Stimulated activated CD8-positive, alpha-beta memory T cell treated with anti-CD3 and anti-CD28 coated beads, Interleukin-15, amount 100 ng/mL, for 1 hour (primary cell): ENCODE results near the gene SLC12A3.

Experiments used
- DNase-seq: peaks from one replicate; pipeline ENCODE4 v3.0.0-alpha.2; 2020; ENCODE audit warnings: low read depth

Gene SLC12A3, protein sequence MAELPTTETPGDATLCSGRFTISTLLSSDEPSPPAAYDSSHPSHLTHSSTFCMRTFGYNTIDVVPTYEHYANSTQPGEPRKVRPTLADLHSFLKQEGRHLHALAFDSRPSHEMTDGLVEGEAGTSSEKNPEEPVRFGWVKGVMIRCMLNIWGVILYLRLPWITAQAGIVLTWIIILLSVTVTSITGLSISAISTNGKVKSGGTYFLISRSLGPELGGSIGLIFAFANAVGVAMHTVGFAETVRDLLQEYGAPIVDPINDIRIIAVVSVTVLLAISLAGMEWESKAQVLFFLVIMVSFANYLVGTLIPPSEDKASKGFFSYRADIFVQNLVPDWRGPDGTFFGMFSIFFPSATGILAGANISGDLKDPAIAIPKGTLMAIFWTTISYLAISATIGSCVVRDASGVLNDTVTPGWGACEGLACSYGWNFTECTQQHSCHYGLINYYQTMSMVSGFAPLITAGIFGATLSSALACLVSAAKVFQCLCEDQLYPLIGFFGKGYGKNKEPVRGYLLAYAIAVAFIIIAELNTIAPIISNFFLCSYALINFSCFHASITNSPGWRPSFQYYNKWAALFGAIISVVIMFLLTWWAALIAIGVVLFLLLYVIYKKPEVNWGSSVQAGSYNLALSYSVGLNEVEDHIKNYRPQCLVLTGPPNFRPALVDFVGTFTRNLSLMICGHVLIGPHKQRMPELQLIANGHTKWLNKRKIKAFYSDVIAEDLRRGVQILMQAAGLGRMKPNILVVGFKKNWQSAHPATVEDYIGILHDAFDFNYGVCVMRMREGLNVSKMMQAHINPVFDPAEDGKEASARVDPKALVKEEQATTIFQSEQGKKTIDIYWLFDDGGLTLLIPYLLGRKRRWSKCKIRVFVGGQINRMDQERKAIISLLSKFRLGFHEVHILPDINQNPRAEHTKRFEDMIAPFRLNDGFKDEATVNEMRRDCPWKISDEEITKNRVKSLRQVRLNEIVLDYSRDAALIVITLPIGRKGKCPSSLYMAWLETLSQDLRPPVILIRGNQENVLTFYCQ

DNA sequence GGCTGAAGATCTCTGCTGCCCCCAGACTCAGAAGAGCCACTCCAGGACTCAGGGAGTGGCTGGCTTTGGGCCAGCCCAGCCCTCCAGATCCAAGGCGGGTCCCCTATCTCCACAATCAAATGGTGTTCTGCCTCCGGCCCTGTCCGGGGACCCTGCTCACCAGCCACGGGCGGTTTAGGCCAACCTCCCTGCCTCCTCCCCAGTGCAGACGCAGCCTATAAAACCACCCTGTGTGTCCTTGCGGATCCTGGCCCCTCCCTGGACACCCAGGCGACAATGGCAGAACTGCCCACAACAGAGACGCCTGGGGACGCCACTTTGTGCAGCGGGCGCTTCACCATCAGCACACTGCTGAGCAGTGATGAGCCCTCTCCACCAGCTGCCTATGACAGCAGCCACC is at the start of gene SLC12A3:
TSS of gene SLC12A3 (plus strand) at position 248 of the 400 bp plus-strand sequence. CDS start at position 277, 29 bp downstream.
- DNase-seq, result no peak

- DNase-seq, result no peak
Observed at GRCh38 chr16:56815721-56816120, 49.3 kb upstream of the SLC12A3 start.

DNA sequence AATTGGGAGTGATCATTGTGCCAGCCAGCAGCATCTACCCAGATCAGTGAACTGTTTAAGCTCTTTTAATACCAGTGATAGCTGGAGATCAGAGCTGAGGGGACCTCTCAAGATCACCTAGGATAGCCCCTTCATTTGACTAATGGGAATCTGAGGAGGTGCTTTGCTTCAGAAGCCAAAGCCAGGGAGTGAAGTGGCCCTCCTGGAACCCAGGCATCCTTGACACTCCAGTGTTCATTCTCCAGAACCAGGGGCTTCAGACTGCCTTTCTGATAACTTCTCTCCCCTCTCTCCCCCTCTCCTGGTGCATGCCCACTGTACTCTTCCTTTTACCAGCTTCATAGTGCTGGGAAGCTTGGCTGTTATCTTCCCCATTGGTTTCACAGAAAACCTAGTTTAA is 48.0 kb upstream of the SLC12A3 start:
- DNase-seq, result no peak

- no peak for DNase-seq
Observed at GRCh38 chr16:56817938-56818337, 47.1 kb upstream of the SLC12A3 start.

DNA sequence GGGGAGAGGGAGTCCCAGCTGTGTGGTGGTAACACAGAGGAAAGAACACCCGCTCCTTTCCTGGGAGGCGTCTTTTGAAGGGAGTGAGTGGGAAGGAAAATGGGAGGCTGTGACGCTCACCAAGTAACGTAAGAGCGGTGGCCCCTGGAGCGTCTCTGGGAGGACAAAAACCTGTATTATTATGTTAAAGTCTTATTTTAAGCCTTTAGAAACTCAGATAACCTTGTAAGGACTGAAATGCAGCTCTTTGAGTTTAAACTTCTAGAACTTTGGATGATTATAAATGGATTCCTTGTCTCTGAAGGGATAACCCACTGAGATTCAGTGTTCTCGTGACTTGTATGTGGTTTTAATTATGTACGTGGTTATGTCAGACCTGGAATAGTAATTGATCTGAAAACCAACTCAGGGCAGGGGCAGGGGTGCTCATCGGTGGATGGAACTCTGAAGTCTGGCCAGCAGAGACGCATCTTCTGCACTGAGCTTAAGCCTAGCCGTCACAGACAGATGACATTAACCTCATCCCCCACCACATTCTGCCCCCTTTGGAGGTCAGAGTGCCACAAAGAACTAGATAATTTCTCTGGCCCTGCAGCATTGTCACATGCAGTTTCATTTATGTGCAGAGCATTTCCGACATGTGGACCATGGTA is 41.8 kb upstream of the SLC12A3 start:
- DNase-seq, result no peak

- DNase-seq, result no peak
Observed at GRCh38 chr16:56824331-56824730, 40.7 kb upstream of the SLC12A3 start.

DNA sequence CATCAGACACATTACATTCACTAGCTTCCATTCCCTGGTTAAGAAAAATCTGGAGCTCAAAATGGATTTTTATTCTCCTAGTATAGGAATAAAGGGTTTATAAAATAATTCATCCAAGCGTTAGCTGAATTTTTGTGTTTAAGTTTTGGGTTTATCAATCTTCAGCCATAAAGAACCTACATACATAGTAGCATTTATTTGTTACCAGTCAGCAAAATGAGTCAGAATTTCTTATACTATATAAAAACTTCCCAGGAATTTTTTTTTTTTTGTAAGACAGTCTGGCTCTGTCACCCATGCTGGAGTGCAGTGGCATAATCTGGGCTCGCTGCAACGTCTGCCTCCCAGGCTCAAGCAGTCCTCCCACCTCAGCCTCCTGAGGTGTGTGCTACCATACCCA is 40.2 kb upstream of the SLC12A3 start:
- no peak for DNase-seq

- DNase-seq, result no peak
Observed at GRCh38 chr16:56825826-56826225, 39.2 kb upstream of the SLC12A3 start.

DNA sequence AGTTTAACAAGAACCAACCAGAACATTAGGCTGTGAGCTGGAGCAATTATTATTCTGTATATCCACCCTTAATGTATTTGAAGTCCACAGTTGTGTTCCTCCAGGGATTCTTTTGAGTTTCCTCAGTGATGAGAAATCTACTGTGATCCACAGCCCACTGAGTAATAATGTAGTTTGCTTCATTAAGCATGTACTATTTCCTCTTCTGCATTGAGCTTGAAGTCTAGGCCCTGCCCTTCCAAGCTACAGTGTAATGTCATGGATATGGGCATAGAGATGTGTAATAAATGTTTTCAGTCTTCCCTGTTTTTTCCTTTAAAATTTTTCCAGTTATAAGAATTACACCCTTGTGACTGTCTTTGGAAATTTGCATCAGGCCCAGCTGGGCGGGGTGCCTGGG is 36.4 kb upstream of the SLC12A3 start:
- DNase-seq, result no peak

DNA sequence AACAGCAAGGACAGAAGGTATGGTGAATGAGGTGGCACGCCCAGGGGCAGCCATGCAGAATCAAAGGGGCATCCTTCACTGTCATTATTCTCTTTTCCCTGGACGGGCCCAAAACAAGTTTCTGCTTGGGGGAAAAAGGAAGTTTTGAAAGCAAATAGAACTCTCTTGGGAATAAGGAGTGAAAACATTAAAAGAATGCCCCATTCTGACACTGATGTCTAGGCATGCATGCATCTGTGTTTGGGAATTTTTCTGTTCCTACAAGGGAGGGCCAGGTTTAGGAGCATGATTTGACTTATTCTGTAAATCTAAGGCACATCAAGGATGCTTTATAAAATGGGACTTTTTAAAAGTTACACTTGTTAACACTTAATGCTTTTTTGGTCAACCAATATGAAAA is 34.3 kb upstream of the SLC12A3 start:
- no peak for DNase-seq

DNA sequence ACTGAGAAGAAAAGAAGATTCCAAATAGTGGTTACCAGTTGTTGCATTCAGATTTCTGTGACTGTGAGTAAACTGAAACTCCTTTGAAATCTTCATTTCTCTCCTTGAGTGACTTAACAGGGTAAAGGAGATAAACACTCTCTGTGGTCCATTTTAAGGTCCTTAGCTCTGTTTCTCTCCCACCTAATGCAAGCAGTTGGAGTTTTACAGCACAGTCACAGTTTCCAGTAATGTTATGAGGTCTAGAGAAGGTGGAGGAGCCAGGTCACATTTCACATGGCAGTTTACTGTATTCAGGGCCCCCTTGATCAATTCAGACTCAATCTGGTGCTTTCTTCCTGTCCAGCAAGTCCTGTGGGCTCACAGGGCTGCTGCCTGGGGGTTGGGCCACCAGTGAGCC is 32.2 kb upstream of the SLC12A3 start:
- no peak for DNase-seq

DNA sequence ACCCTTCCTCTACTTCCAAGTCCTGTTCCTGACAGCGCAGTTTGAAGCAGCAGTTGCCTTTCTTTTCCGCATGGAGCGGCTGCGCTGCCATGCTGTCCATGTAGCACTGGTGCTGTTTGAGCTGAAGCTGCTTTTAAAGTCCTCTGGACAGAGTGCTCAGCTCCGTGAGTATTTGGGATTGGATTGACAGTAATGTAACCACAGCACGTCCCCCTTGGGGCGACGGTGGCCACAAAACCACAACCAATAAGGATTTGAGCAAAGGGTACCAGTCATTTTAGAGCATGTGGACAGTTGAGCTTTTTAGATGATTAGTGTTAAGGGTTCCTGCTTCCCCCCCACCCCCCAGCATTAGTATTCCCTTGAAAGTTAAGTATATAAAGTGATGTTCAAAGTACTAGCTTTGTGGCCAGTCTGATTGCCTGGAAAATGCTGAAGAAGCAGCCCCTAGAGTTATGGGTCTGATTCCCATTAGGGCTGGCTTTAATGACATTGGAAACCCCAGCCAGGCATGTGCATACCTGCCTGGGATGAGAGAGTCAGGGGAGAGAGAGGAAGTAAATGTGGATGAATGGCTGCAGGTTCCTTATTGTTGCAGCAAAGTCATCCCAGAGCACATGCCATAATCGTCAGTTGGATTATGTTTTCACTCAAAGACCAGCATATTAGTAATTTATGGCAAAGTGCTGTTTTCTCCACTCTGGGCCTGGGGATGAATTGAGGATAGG is 31.6 kb upstream of the SLC12A3 start:
- no peak for DNase-seq

DNA sequence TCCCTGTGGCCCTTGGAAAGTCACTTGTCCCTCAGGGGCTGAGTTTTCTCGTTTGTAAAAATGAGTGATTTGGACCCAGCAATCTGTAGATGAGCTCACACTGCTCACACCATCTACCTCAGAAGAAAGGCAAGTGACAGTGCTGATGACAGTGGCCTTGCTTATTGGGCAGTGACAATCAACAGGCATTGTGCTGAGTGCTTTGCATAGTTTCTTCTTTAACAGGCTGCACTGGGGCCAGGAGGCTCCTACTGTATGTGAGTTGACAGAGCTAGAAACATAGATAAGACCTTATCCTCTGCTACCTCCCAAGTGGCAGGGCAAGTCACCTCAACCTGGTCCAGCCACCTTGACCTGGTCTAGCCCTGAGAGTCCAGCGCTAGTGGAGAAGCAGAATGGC is 29.7 kb upstream of the SLC12A3 start:
- DNase-seq, result no peak

DNA sequence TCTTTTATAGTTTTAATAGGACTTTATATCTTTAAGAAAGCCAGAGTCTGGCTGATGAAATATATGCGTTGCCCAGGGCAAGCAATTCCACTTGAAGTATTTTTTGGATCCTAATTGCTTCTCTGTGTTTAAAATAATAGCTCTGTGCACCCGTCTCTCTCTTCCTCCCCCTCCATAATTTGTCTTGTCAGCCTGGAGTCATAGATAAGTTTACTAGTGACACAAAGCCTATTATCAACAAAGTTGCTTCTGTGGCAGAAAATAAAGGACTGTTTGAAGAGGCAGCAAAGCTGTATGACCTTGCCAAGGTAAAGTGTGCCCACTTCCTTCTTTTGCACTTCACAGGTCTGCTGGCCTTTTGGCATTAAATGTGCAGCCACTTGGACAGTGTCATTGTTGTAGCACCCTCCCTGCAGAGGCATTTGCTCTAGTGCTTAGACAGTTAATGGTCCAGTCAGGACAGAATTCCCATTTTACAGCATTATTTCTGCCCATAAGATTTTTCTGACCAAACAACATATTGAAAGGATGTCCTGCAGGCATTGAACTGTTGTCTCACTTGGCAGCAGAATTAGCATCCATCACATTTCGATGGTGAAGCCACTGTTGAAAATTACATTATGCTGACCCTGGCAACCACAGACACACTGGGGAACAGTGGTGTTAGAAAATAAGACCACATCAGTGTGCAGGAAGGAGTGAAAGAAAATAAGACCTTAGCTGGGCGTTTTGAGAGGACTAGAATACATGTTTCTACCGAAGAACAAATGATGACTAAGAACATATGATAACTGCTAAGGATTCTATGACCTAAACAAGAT is 28.4 kb upstream of the SLC12A3 start:
- DNase-seq, result no peak

- DNase-seq, result no peak
Observed at GRCh38 chr16:56838622-56839337, 26.2 kb upstream of the SLC12A3 start.

GRCh38 chr16:56841233-56841632 is 23.8 kb upstream of the SLC12A3 start:
- DNase-seq, result no peak

GRCh38 chr16:56841659-56842058 is 23.3 kb upstream of the SLC12A3 start:
- no peak for DNase-seq

GRCh38 chr16:56842133-56842532 is 22.9 kb upstream of the SLC12A3 start:
- no peak for DNase-seq

- DNase-seq, result no peak
Observed at GRCh38 chr16:56844056-56844455, 21.0 kb upstream of the SLC12A3 start.
